HT1080 (cell line): Measurements from ENCODE around the gene ADGRG7. TPM values are rescaled to one million over a fixed set of nuclear protein-coding genes. Genes with fewer than 3 reads are reported as not detected.

Experiments
- DNase-seq: peaks from one replicate; pipeline ENCODE4 v3.0.0-alpha.2; 2015; ENCODE audit warnings: low read depth
- small RNA-seq: library from RNA; depleted of rRNA; stranded (forward); fragments of <200 nt; gene quantifications from one replicate; pipeline ENCODE3, GENCODE V24; 2014
- total RNA-seq: library from RNA; depleted of rRNA; stranded (reverse); fragments of >200 nt; shearing (Covaris generic); gene quantifications from 2 replicates; pipeline ENCODE4 v1.2.3, GENCODE V29; 2014; rRNA removed

The ADGRG7 gene
- total RNA-seq, 1 experiment from 2014 or later, result not detected

DNA sequence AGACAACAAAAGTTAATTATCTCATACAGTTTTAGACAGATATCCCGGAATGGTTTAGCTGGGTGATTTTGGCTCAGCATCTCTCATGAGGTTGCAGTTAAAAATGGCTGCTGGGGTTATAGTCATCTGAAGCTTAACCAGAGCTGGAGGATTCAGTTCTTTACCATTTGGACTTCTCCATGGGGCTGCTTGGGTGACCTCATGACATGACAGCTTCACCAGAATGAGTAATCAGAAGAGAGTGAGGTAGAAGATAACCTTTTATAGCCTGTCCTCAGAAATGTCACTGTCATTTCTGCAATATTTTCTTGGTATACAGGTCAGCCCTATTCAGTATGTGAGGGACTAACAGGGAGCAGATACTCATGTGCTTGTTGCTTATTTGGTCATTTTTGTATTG is 130.8 kb downstream of the ADGRG7 start:
- peak; percentile 6 for DNase-seq

DNA sequence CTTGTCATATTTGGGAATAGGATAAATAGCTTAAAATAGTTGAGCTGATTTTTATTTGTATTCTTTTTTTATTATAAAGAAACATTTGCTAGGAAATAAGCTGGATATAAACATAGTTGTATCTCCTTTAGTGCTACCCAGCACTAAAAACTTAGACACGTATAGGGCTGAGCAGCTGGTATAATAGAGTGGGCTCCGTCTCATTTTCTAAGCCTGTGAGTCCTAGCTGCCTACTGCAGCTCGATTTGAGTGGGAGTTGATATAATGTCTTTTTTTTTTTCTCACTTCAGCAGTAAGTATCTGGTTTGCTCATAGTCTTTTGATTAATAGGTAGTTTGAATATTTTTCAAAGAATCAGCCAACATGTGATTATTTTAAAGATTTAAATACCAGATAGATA is 134.1 kb downstream of the ADGRG7 start:
- no peak for DNase-seq

DNA sequence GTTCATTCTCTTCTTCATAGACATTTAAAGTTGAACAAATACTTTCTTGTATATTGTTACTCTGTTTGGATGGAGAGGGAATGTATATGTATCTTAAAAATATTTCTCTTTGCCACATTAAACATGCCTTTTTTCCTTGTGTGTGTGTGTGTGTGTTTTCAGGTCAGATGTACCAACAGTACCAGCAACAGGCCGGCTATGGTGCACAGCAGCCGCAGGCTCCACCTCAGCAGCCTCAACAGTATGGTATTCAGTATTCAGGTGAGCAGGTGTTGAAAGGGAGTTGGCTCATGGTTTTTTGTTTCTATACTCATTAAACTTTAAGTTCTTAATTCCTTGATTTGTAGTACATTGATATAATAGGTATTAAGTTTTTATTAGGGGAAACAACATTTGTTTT is 135.3 kb downstream of the ADGRG7 start:
- DNase-seq, result no peak

Small RNA genes lying within 50 kb of the gene (small RNA-seq; reads per million reads assigned to genes)
- not detected for gene RF00322

Other genes with a start within 250 kb of the ADGRG7 start
- gene TOMM70, start 208.5 kb upstream of the ADGRG7 start, total RNA-seq, result 76.4 and 79.5 TPM in 2 replicates
- gene LNP1, start 208.1 kb upstream of the ADGRG7 start, total RNA-seq, result 5.2 and 6.7 TPM in 2 replicates
- gene TMEM45A, start 117.0 kb upstream of the ADGRG7 start, total RNA-seq, result 0.87 and 1.4 TPM in 2 replicates
- 59.5 and 105 TPM in 2 replicates for gene TFG, start 99.9 kb downstream of the ADGRG7 start, total RNA-seq